ENCODE data around the gene CDK14.

DNA sequence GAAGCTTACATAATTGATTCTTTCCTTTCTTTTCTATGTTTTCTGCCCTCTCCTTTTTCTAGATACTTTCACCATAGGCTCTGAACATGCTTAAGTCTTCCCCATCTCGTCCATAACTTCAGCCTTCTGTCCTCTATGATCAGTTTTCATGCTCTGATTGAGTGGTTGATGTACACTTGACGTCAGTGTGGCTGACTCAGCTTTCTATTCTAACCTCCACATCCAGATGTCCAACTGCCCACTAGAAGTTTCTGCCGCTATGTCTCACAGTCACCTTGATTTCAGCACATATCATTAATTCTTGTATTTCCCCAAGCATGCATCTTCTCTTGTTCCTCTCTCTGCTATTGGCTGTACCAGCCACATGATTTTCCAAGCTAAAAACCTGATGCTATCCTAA, 15.0 kb downstream of the CDK14 start:
- no peak for TF ChIP-seq CTCF (IDR thresholded peaks at IDR 0.05; ENCODE audit: low read depth, low read length, missing input control)
- TF ChIP-seq, protein P1, sequence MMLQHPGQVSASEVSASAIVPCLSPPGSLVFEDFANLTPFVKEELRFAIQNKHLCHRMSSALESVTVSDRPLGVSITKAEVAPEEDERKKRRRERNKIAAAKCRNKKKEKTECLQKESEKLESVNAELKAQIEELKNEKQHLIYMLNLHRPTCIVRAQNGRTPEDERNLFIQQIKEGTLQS (IDR thresholded peaks at IDR 0.05) = no peak
